A549 (cell line): ENCODE data around the gene FBLN5. TPM values are rescaled to one million over a fixed set of nuclear protein-coding genes. Genes with fewer than 3 reads are reported as not detected.

Source experiments
- ATAC-seq, 2 experiments: fragments of 200-7000 bp in 1 of 2; fragments of >200 bp in 1 of 2; cut with Nextera tagmentation in 1 of 2; cut with Tn5 transposase in 1 of 2; 3 replicates each; pipeline versions ENCODE4 v1.8.0 to v1.9.1; 2018 to 2020; ENCODE audit warnings: mild to moderate bottlenecking in 1 of 2, moderate library complexity in 1 of 2
- CTCF ChIA-PET: fragments of 300-600 bp; sonication (Branson Sonifier 250); formaldehyde crosslinking; extraction: SDS; loops from one replicate; lab custom pipeline; 2021; ENCODE audit warnings: antibody characterized with exemption, inconsistent platforms; lab: Yijun Ruan, JAX
- POLR2A ChIA-PET: fragments of 350-600 bp; formaldehyde crosslinking; extraction: SDS; loops from one replicate; lab custom pipeline; 2021; ENCODE audit warnings: antibody characterized with exemption, inconsistent platforms; lab: Yijun Ruan, JAX
- DNase-seq, 2 experiments: peaks; one replicate each; pipeline versions ENCODE4 v3.0.0 to v3.0.0-alpha.2; 2011 to 2016; ENCODE audit warnings: low read depth in 1 of 2, low spot score in 1 of 2
- FAIRE-seq: peaks from 2 replicates; lab custom pipeline; 2011; peaks lifted over from hg19 to GRCh38; lab: Jason Lieb, UNC
- H3K27ac ChIP-seq, 2 experiments: fragments of >200 bp; sonication (Bioruptor Twin); formaldehyde crosslinking; 3 replicates each; pipeline ENCODE4 v1.5.1; 2016 to 2017
- H3K4me1 ChIP-seq: fragments of >200 bp; sonication (Bioruptor Twin); formaldehyde crosslinking; 3 replicates; pipeline ENCODE4 v1.6.1; 2016
- H3K4me2 ChIP-seq: fragments of >200 bp; sonication (Bioruptor Twin); formaldehyde crosslinking; 3 replicates; pipeline ENCODE4 v1.6.1; 2016
- H3K4me3 ChIP-seq: fragments of >200 bp; sonication (Bioruptor Twin); formaldehyde crosslinking; 3 replicates; pipeline ENCODE4 v1.5.1; 2016
- H3K9me3 ChIP-seq: fragments of >200 bp; sonication (Bioruptor Twin); formaldehyde crosslinking; 3 replicates; pipeline ENCODE4 v1.6.1; 2016
- CEBPB ChIP-seq, 2 experiments: fragments of >200 bp in 1 of 2; sonication (Bioruptor Twin) in 1 of 2; formaldehyde crosslinking in 1 of 2; IDR thresholded peaks; 2 replicates each; pipeline ENCODE4 v1.6.1; 2012 to 2016
- CHD2 ChIP-seq: fragments of 150-350 bp; IDR thresholded peaks from 2 replicates; pipeline ENCODE4 v1.6.1; 2014; ENCODE audit warnings: low read length; ENCODE audit not compliant: partially characterized antibody
- CHD4 ChIP-seq: fragments of 200-600 bp; sonication (generic); IDR thresholded peaks from 2 replicates; pipeline ENCODE4 v1.6.1; 2016; ENCODE audit warnings: antibody characterized with exemption, mild to moderate bottlenecking, borderline replicate concordance
- FOSB ChIP-seq: fragments of 250-450 bp; sonication (Bioruptor Pico); IDR thresholded peaks from 2 replicates; pipeline ENCODE4 v1.5.0; 2020; ENCODE audit warnings: mild to moderate bottlenecking, moderate library complexity
- FOXS1 ChIP-seq: fragments of 250-450 bp; sonication (Bioruptor Pico); IDR thresholded peaks from 2 replicates; pipeline ENCODE4 v1.5.0; 2020; ENCODE audit warnings: mild to moderate bottlenecking, moderate library complexity
- GATA3 ChIP-seq: IDR thresholded peaks from 2 replicates; pipeline ENCODE4 v1.6.1; 2012; ENCODE audit warnings: borderline replicate concordance
- HOXA7 ChIP-seq: fragments of 250-450 bp; sonication (Bioruptor Pico); IDR thresholded peaks from 2 replicates; pipeline ENCODE4 v1.5.0; 2020; ENCODE audit warnings: mild to moderate bottlenecking, moderate library complexity
- HOXB13 ChIP-seq: fragments of 250-450 bp; sonication (Bioruptor Pico); IDR thresholded peaks from 2 replicates; pipeline ENCODE4 v1.5.0; 2020; ENCODE audit warnings: low read depth, mild to moderate bottlenecking, moderate library complexity
- JUN ChIP-seq, 2 experiments: fragments of >200 bp; sonication (Bioruptor Twin); formaldehyde crosslinking; IDR thresholded peaks; 2 replicates in 1 of 2; 3 replicates in 1 of 2; pipeline ENCODE4 v1.6.1; 2016 to 2017
- JUNB ChIP-seq: fragments of >200 bp; sonication (Bioruptor Twin); formaldehyde crosslinking; IDR thresholded peaks from 2 replicates; pipeline ENCODE4 v1.6.1; 2016
- MAFK ChIP-seq: fragments of 450-650 bp; IDR thresholded peaks from 2 replicates; pipeline ENCODE4 v1.6.1; 2014; ENCODE audit not compliant: partially characterized antibody
- MAZ ChIP-seq: fragments of 150-350 bp; IDR thresholded peaks from 2 replicates; pipeline ENCODE4 v1.6.1; 2014; ENCODE audit warnings: antibody characterized with exemption, low read depth, low read length, borderline replicate concordance
- POLR2AphosphoS2 ChIP-seq: conservative IDR thresholded peaks from 2 replicates; pipeline ENCODE4 v1.6.1; 2012; ENCODE audit warnings: low read length, improper control_type of control experiment, inconsistent platforms
- RAD21 ChIP-seq, 2 experiments: fragments of >200 bp in 1 of 2; sonication (Bioruptor Twin) in 1 of 2; formaldehyde crosslinking in 1 of 2; IDR thresholded peaks in 1 of 2; conservative IDR thresholded peaks in 1 of 2; 2 replicates in 1 of 2; 3 replicates in 1 of 2; pipeline ENCODE4 v1.6.1; 2012 to 2018; ENCODE audit warnings: inconsistent platforms in 1 of 2
- ZFP36 ChIP-seq: fragments of 450-650 bp; IDR thresholded peaks from 2 replicates; pipeline ENCODE4 v1.6.1; 2014; ENCODE audit warnings: borderline replicate concordance; ENCODE audit not compliant: partially characterized antibody
- WGBS: methylation state at CpG from one replicate; pipeline ENCODE4 v1.1.6; 2017; ENCODE audit errors: missing lambda C conversion rate; 5-methylcytosine and 5-hydroxymethylcytosine counted together
- polyA plus RNA-seq, 4 experiments: library from polyadenylated mRNA; depleted of rRNA in 3 of 4; stranded (reverse); fragments of >200 nt; fragmentation: RNase III in 1 of 4; extraction: RNeasy Plus Mini Kit Qiagen cat#74134 plus additional on column Dnase treatment in 1 of 4; gene quantifications; 2 replicates in 3 of 4; 3 replicates in 1 of 4; pipeline ENCODE4 v1.2.3, GENCODE V29; 2011 to 2017
- TF ChIP-seq, protein P1 (sequence below): fragments of 450-650 bp; IDR thresholded peaks from 2 replicates; pipeline ENCODE4 v1.6.1; 2014; ENCODE audit warnings: antibody characterized with exemption
- TF ChIP-seq, protein P2 (sequence below): fragments of 250-450 bp; sonication (Bioruptor Pico); IDR thresholded peaks from 2 replicates; pipeline ENCODE4 v1.5.0; 2021; ENCODE audit warnings: mild to moderate bottlenecking, moderate library complexity, borderline replicate concordance
- TF ChIP-seq, protein P3 (sequence below): fragments of >200 bp; sonication (Bioruptor Twin); formaldehyde crosslinking; IDR thresholded peaks from 3 replicates; pipeline ENCODE4 v1.6.1; 2016
- TF ChIP-seq, protein P4 (sequence below): IDR thresholded peaks from 2 replicates; pipeline ENCODE4 v1.6.1; 2012

The FBLN5 gene
- polyA plus RNA-seq, 2 of the 4 experiments (the other 2 are of a cell fraction): 0.88 to 1.3 TPM

DNA sequence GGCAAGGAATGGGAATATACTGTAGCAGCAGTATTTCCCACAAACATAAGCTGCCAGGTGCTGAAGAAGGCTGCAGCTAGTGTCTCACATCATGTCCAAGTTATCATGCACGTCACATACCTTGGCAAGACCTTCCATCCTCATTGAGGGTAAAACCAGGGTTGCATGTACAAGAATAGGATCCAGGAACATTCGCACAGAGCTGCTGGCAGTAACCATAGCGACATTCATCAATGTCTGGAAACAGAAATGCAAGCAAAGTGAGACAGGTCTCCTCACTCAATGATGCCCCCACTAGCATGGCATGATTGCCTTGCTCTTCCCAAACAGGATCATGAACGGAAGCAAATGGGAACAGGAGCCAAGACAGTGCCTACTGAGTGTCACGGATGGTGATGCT is 56.4 kb downstream of the FBLN5 start (continued):
- TF ChIP-seq, protein P1, sequence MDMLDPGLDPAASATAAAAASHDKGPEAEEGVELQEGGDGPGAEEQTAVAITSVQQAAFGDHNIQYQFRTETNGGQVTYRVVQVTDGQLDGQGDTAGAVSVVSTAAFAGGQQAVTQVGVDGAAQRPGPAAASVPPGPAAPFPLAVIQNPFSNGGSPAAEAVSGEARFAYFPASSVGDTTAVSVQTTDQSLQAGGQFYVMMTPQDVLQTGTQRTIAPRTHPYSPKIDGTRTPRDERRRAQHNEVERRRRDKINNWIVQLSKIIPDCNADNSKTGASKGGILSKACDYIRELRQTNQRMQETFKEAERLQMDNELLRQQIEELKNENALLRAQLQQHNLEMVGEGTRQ: no peak
- TF ChIP-seq, protein P2, sequence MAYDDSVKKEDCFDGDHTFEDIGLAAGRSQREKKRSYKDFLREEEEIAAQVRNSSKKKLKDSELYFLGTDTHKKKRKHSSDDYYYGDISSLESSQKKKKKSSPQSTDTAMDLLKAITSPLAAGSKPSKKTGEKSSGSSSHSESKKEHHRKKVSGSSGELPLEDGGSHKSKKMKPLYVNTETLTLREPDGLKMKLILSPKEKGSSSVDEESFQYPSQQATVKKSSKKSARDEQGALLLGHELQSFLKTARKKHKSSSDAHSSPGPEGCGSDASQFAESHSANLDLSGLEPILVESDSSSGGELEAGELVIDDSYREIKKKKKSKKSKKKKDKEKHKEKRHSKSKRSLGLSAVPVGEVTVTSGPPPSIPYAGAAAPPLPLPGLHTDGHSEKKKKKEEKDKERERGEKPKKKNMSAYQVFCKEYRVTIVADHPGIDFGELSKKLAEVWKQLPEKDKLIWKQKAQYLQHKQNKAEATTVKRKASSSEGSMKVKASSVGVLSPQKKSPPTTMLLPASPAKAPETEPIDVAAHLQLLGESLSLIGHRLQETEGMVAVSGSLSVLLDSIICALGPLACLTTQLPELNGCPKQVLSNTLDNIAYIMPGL (CRISPR knock-in tag): no peak

DNA sequence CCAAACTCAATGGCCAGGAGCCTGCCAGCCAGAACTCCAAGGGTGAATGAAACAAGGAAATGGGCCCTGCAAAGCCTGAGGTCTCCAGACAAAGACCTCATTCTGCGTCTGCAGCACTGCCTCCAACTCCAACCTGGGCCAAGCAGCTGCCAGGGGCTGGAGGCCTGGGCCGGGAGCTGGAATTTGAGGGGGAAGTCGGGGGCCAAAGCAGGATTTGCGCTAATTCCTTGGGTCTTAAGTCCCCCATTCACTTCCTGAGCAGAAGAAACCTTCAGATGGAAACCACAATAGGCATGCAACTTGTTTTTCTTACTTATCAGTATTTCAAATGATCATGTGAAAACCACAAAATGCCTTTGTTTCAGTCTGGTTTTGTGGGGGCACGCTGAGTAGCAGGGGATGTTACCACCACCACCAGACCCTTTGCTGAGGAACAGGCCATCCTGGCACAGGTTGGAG is 57.2 kb downstream of the FBLN5 start:
- H3K4me3 ChIP-seq: no peak overlapping the region
- no peak for DNase-seq
- no peak for FAIRE-seq
- H3K4me1 ChIP-seq: no peaks in the 10 kb centered on the region
- TF ChIP-seq FOXS1 (CRISPR knock-in tag) (no peak), POLR2AphosphoS2 (no peak), JUN (IDR thresholded peaks at IDR 0.05) (no peak), FOSB (CRISPR knock-in tag) (no peak), GATA3 (no peak), ZFP36 (no peak), CEBPB (IDR thresholded peaks at IDR 0.05) (no peak), RAD21 (conservative IDR thresholded peaks at IDR 0.05 in 1 of 2, IDR thresholded peaks at IDR 0.05 in 1 of 2) (no peak), MAFK (no peak), CHD4 (no peak), HOXB13 (no peak), MAZ (no peak)
- TF ChIP-seq, protein P3, sequence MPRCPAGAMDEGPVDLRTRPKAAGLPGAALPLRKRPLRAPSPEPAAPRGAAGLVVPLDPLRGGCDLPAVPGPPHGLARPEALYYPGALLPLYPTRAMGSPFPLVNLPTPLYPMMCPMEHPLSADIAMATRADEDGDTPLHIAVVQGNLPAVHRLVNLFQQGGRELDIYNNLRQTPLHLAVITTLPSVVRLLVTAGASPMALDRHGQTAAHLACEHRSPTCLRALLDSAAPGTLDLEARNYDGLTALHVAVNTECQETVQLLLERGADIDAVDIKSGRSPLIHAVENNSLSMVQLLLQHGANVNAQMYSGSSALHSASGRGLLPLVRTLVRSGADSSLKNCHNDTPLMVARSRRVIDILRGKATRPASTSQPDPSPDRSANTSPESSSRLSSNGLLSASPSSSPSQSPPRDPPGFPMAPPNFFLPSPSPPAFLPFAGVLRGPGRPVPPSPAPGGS: no peak
- TF ChIP-seq, protein P4, sequence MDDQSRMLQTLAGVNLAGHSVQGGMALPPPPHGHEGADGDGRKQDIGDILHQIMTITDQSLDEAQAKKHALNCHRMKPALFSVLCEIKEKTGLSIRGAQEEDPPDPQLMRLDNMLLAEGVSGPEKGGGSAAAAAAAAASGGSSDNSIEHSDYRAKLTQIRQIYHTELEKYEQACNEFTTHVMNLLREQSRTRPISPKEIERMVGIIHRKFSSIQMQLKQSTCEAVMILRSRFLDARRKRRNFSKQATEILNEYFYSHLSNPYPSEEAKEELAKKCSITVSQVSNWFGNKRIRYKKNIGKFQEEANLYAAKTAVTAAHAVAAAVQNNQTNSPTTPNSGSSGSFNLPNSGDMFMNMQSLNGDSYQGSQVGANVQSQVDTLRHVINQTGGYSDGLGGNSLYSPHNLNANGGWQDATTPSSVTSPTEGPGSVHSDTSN: no peak
- no peaks in the 10 kb centered on the region for H3K9me3 ChIP-seq
- no peak overlapping the region for H3K27ac ChIP-seq
- H3K4me2 ChIP-seq: no peak overlapping the region
- WGBS: 69% methylated on average over 5 of the region's 5 CpGs
- no peak for ATAC-seq
- POLR2A ChIA-PET: interaction anchor here (0.5 kb wide), 1 partner anchor 21 kb away, joined by 4 read pairs; no protein-coding TSS in a partner anchor
- CTCF ChIA-PET: interaction anchor here (0.7 to 1.5 kb wide), 2 partner anchors 11 to 21 kb away, joined by 3 read pairs; no protein-coding TSS in a partner anchor

DNA sequence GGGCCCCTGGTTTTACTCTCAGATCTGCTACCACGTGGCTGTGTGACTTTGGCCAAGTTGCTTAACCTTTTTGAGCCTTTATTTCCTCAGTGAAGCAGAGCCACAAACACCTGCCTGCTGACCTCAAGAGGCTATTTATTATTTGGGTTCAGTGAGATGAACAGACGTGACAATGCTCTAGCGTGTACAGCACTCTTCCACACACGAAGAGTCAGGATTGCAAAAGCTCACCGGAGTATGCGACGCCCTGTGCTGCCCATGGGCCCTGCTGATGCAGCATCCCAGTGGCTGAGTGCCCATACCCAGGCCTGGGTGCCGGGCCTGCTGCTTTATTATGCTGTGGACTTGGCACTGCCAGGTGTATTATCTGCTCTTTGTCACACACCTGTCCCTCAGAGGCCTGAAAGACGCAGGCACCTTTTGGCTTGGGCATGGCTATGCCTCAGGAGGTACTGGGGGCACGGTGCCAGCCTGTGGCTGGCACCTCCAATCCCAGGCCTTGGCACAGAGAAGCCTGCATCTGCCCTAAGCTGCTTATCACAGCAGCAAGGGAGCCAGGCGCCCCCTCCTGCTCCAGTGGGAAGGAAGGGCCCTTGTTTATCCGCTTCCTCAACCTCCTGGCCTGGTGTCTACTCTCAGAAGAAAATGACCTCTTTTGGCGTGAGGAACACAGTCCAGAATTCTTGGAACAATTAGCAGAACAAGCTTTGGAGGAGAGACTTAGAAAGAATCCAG is 57.9 kb downstream of the FBLN5 start:
- no peak for TF ChIP-seq JUNB
- TF ChIP-seq CHD2: no peak
- TF ChIP-seq HOXA7 (CRISPR knock-in tag): no peak
- H3K27ac ChIP-seq: no peak overlapping the region
- H3K4me1 ChIP-seq: no peaks in the 10 kb centered on the region
- no peak overlapping the region for H3K4me2 ChIP-seq
- no peaks in the 10 kb centered on the region for H3K9me3 ChIP-seq
- DNase-seq: no peak
- POLR2A ChIA-PET: interaction anchor here (0.5 kb wide), 1 partner anchor 22 kb away, joined by 4 read pairs; no protein-coding TSS in a partner anchor
- no peak for ATAC-seq
- CTCF ChIA-PET: interaction anchor here (0.7 kb wide), 1 partner anchor 21 kb away, joined by 3 read pairs; no protein-coding TSS in a partner anchor
- 68% methylated on average over 13 of the region's 13 CpGs for WGBS
- no peak for FAIRE-seq
- H3K4me3 ChIP-seq: no peak overlapping the region
